ENCODE measurements around the gene RGS7. TPM values are rescaled to one million over a fixed set of nuclear protein-coding genes. Genes with fewer than 3 reads are reported as not detected.

RGS7 gene
- total and polyA plus RNA-seq, 2 experiments from 2014 or later = 0.32 to 1.7 TPM

GRCh38 chr1:241317676-241318075 lies 39.3 kb downstream of the RGS7 start:
- Histone ChIP-seq H4K20me1 (ENCODE audit: insufficient read depth) (no peaks in the 10 kb centered on the region), H3F3A (ENCODE audit: insufficient read depth) (no peaks in the 10 kb centered on the region), H3K4me3 (no peak overlapping the region), H3K27me3 (replicated peaks; ENCODE audit: insufficient read depth) (no peaks in the 10 kb centered on the region), H3K36me3 (ENCODE audit: low read depth) (no peaks in the 10 kb centered on the region), H3K4me1 (ENCODE audit: insufficient read depth) (no peaks in the 10 kb centered on the region), H3K9ac (no peak overlapping the region), H3K79me2 (ENCODE audit: insufficient read depth) (no peaks in the 10 kb centered on the region), H2AFZ (no peak overlapping the region), H3K27ac (no peak overlapping the region), H3K9me3 (ENCODE audit: low read depth) (no peaks in the 10 kb centered on the region), H3K9me2 (ENCODE audit: insufficient read depth) (no peaks in the 10 kb centered on the region), H3K4me2 (ENCODE audit: unreplicated experiment) (no peak overlapping the region)
- no peak for DNase-seq
- no peak for TF ChIP-seq EZH2phosphoT487 (IDR thresholded peaks at IDR 0.05; ENCODE audit: insufficient read depth, low read depth)
- no peak for TF ChIP-seq EZH2 (IDR thresholded peaks at IDR 0.05; ENCODE audit: insufficient read depth, poor library complexity, severe bottlenecking)
- WGBS, 2 experiments (ENCODE audit: low coverage in 1 of 2, low lambda C conversion rate in 2 of 2, missing lambda C conversion rate in 2 of 2) = 45 to 53% methylated on average over 2 of the region's 2 CpGs
- in situ Hi-C loops (cut with MboI) = no loop called here

- H3K9me3 ChIP-seq (ENCODE audit: low read depth) = no peaks in the 10 kb centered on the region
- no peaks in the 10 kb centered on the region for H3K36me3 ChIP-seq (ENCODE audit: low read depth)
- H3K4me1 ChIP-seq (ENCODE audit: insufficient read depth) = no peaks in the 10 kb centered on the region
- no peak overlapping the region for H3K4me2 ChIP-seq (ENCODE audit: unreplicated experiment)
- no peaks in the 10 kb centered on the region for H3K79me2 ChIP-seq (ENCODE audit: insufficient read depth)
- no peak overlapping the region for H3K9ac ChIP-seq
- DNase-seq = no peak
- H3F3A ChIP-seq (ENCODE audit: insufficient read depth) = no peaks in the 10 kb centered on the region
- in situ Hi-C loops (cut with MboI) = no loop called here
- no peaks in the 10 kb centered on the region for H4K20me1 ChIP-seq (ENCODE audit: insufficient read depth)
- WGBS, 2 experiments (ENCODE audit: low coverage in 1 of 2, low lambda C conversion rate in 2 of 2, missing lambda C conversion rate in 2 of 2) = 6 to 14% methylated on average over 3 of the region's 3 CpGs
- TF ChIP-seq EZH2phosphoT487 (IDR thresholded peaks at IDR 0.05; ENCODE audit: insufficient read depth, low read depth) (no peak), EZH2 (IDR thresholded peaks at IDR 0.05; ENCODE audit: insufficient read depth, poor library complexity, severe bottlenecking) (no peak)
- no peaks in the 10 kb centered on the region for H3K27me3 ChIP-seq (replicated peaks; ENCODE audit: insufficient read depth)
- no peak overlapping the region for H2AFZ ChIP-seq
- H3K9me2 ChIP-seq (ENCODE audit: insufficient read depth) = no peaks in the 10 kb centered on the region
- H3K27ac ChIP-seq = no peak overlapping the region
- H3K4me3 ChIP-seq = no peak overlapping the region
Observed at GRCh38 chr1:241316372-241316771, 40.6 kb downstream of the RGS7 start.

GRCh38 chr1:241311056-241311746 lies 45.8 kb downstream of the RGS7 start:
- H3K9me3 ChIP-seq (ENCODE audit: low read depth) = no peaks in the 10 kb centered on the region
- peak; percentile 2 for DNase-seq
- no peaks in the 10 kb centered on the region for H3K27me3 ChIP-seq (replicated peaks; ENCODE audit: insufficient read depth)
- no peaks in the 10 kb centered on the region for H3F3A ChIP-seq (ENCODE audit: insufficient read depth)
- H3K4me1 ChIP-seq (ENCODE audit: insufficient read depth) = no peaks in the 10 kb centered on the region
- no peaks in the 10 kb centered on the region for H3K9me2 ChIP-seq (ENCODE audit: insufficient read depth)
- H3K27ac ChIP-seq = no peak overlapping the region
- no peak overlapping the region for H3K4me3 ChIP-seq
- TF ChIP-seq EZH2phosphoT487 (IDR thresholded peaks at IDR 0.05; ENCODE audit: insufficient read depth, low read depth) = no peak
- TF ChIP-seq EZH2 (IDR thresholded peaks at IDR 0.05; ENCODE audit: insufficient read depth, poor library complexity, severe bottlenecking) = no peak
- H3K36me3 ChIP-seq (ENCODE audit: low read depth) = no peaks in the 10 kb centered on the region
- WGBS, 2 experiments (ENCODE audit: low coverage in 1 of 2, low lambda C conversion rate in 2 of 2, missing lambda C conversion rate in 2 of 2) = 19 to 21% methylated on average over 5 of the region's 5 CpGs
- H4K20me1 ChIP-seq (ENCODE audit: insufficient read depth) = no peaks in the 10 kb centered on the region
- H3K9ac ChIP-seq = no peak overlapping the region
- H2AFZ ChIP-seq = no peak overlapping the region
- no peaks in the 10 kb centered on the region for H3K79me2 ChIP-seq (ENCODE audit: insufficient read depth)
- H3K4me2 ChIP-seq (ENCODE audit: unreplicated experiment) = no peak overlapping the region
- in situ Hi-C loops (cut with MboI) = no loop called here

GRCh38 chr1:241310451-241310850 lies 46.6 kb downstream of the RGS7 start:
- peak; percentile 26 for DNase-seq
- Histone ChIP-seq H3K79me2 (ENCODE audit: insufficient read depth) (no peaks in the 10 kb centered on the region), H3K9ac (no peak overlapping the region), H3K9me2 (ENCODE audit: insufficient read depth) (no peaks in the 10 kb centered on the region), H3K27ac (no peak overlapping the region), H3K36me3 (ENCODE audit: low read depth) (no peaks in the 10 kb centered on the region), H3K4me2 (ENCODE audit: unreplicated experiment) (no peak overlapping the region), H3F3A (ENCODE audit: insufficient read depth) (no peaks in the 10 kb centered on the region), H2AFZ (no peak overlapping the region), H3K4me1 (ENCODE audit: insufficient read depth) (no peaks in the 10 kb centered on the region), H3K4me3 (no peak overlapping the region), H3K27me3 (replicated peaks; ENCODE audit: insufficient read depth) (no peaks in the 10 kb centered on the region), H3K9me3 (ENCODE audit: low read depth) (no peaks in the 10 kb centered on the region), H4K20me1 (ENCODE audit: insufficient read depth) (no peaks in the 10 kb centered on the region)
- WGBS, 2 experiments (ENCODE audit: low coverage in 1 of 2, low lambda C conversion rate in 2 of 2, missing lambda C conversion rate in 2 of 2) = 56 to 64% methylated on average over 3 of the region's 3 CpGs
- in situ Hi-C loops (cut with MboI) = no loop called here
- TF ChIP-seq EZH2phosphoT487 (IDR thresholded peaks at IDR 0.05; ENCODE audit: insufficient read depth, low read depth) (no peak), EZH2 (IDR thresholded peaks at IDR 0.05; ENCODE audit: insufficient read depth, poor library complexity, severe bottlenecking) (no peak)

Data from GM23248 (cell line).